Psoas muscle (tissue), 8 donors: ENCODE data around the gene NRF1. TPM values are rescaled to one million over a fixed set of nuclear protein-coding genes. Genes with fewer than 3 reads are reported as not detected.

ENCODE experiments used
- ATAC-seq, 4 donors: fragments of 200-7000 bp; cut with Tn5 transposase; one replicate each; pipeline ENCODE4 v1.9.1; 2020; ENCODE audit warnings: moderate library complexity in 3 of 4, mild to moderate bottlenecking in 2 of 4
- DNase-seq, 2 donors: peaks; one replicate each; pipeline ENCODE4 v3.0.0-alpha.2; 2020
- H3K27ac ChIP-seq: fragments of 200-600 bp; one replicate; pipeline ENCODE4 v1.8.0; 2022
- H3K27me3 ChIP-seq, 3 donors: fragments of 200-600 bp in 1 of 3; one replicate each; pipeline versions ENCODE4 v1.6.1 to v1.8.0; 2013 to 2022; ENCODE audit warnings: low read length in 2 of 3, mild to moderate bottlenecking in 2 of 3, moderate library complexity in 1 of 3; ENCODE audit not compliant: insufficient read depth in 3 of 3
- H3K36me3 ChIP-seq, 2 donors: fragments of 200-600 bp in 1 of 2; one replicate each; pipeline versions ENCODE4 v1.6.1 to v1.8.0; 2013 to 2022; ENCODE audit warnings: low read depth in 1 of 2, mild to moderate bottlenecking in 1 of 2, moderate library complexity in 1 of 2; ENCODE audit not compliant: insufficient read depth in 1 of 2
- H3K4me1 ChIP-seq: fragments of 200-600 bp; one replicate; pipeline ENCODE4 v1.8.0; 2022
- H3K4me3 ChIP-seq: fragments of 200-600 bp; one replicate; pipeline ENCODE4 v1.8.0; 2022; ENCODE audit warnings: mild to moderate bottlenecking
- H3K9me3 ChIP-seq: fragments of 200-600 bp; one replicate; pipeline ENCODE4 v1.8.0; 2022
- WGBS, 3 donors: extraction: QIAGEN DNeasy Blood & Tissue Kit; methylation state at CpG; one replicate each; pipeline versions ENCODE4 v1.1.6 to v1.1.7; 2013; 5-methylcytosine and 5-hydroxymethylcytosine counted together
- intact Hi-C, 2 donors: fragments of 100-400 bp; cut with DNase I; formaldehyde crosslinking; loops; one replicate each; pipeline versions ENCODE4 v1.11.0 to v1.14.2; 2022
- polyA plus RNA-seq, 3 donors: library from polyadenylated mRNA; stranded (reverse); fragments of 200-250 nt; gene quantifications; one replicate each; pipeline ENCODE4 v1.2.3, GENCODE V29; 2013
- total RNA-seq, 4 donors: library from RNA; stranded (reverse); fragmentation: NEBNext Ultra II Directional in 2 of 4; extraction: Animal tissue kit (Norgen Biotek cat#: 25700) in 2 of 4; gene quantifications; one replicate each; pipeline versions ENCODE4 v1.2.1 to v1.2.4, GENCODE V29; 2021 to 2023
- TF ChIP-seq, protein P1 (sequence below): fragments of 200-600 bp; IDR thresholded peaks from one replicate; pipeline ENCODE4 v1.8.0; 2022; ENCODE audit warnings: antibody characterized with exemption
- donor health status: healthy with polysubstance abuse.
- donor health status: DM: no; HTN: no; CAD: no; lungs with moderate emphysema.
- donor health status: Bipolar disorder and iron deficiency.
- donor health status: healthy.
- donor health status: DM: yes; HTN: yes; CAD: no.
- donor health status: DM: no; HTN: no; CAD: no.
- donor health status: DM: no; HTN: no; CAD: no.
- donor health status: DM: yes; HTN: yes; CAD: no.

The NRF1 gene
- total and polyA plus RNA-seq, 7 donors, result 4.4 to 13.7 (median 10.0) TPM

DNA sequence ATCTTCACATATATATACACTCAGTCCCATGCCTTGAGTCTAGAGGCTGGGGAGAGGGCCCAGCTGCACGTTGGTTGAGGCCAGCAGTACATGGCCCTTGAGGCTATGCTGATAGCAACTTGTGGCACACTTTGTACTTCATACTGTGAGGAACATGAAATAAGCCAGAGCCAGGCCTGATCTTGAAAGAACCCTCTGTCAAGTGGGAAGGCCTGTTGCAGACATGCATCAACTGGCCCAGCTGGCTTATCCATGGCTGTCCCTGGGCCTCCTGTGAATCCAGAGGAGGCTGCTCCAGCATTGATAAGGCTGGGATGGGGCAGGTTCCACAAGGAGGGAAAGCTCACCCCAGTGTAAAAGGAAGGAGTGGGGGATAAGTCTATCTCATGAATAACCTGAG is 140.4 kb downstream of the NRF1 start:
- Histone ChIP-seq H3K4me3 (no peak overlapping the region), H3K27me3 (no peaks in the 10 kb centered on the region), H3K9me3 (no peaks in the 10 kb centered on the region), H3K36me3 (peaks cover 0 to 32% of the 10 kb centered on the region in 2 donors), H3K4me1 (no peaks in the 10 kb centered on the region), H3K27ac (no peak overlapping the region)
- DNase-seq (no peak), ATAC-seq (no peak)
- TF ChIP-seq, protein P1, sequence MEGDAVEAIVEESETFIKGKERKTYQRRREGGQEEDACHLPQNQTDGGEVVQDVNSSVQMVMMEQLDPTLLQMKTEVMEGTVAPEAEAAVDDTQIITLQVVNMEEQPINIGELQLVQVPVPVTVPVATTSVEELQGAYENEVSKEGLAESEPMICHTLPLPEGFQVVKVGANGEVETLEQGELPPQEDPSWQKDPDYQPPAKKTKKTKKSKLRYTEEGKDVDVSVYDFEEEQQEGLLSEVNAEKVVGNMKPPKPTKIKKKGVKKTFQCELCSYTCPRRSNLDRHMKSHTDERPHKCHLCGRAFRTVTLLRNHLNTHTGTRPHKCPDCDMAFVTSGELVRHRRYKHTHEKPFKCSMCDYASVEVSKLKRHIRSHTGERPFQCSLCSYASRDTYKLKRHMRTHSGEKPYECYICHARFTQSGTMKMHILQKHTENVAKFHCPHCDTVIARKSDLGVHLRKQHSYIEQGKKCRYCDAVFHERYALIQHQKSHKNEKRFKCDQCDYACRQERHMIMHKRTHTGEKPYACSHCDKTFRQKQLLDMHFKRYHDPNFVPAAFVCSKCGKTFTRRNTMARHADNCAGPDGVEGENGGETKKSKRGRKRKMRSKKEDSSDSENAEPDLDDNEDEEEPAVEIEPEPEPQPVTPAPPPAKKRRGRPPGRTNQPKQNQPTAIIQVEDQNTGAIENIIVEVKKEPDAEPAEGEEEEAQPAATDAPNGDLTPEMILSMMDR, result no peak
- 61 to 86% (median 71%) methylated on average over 1 of the region's 1 CpG for WGBS, 3 donors
- intact Hi-C loops, result no loop called here

DNA sequence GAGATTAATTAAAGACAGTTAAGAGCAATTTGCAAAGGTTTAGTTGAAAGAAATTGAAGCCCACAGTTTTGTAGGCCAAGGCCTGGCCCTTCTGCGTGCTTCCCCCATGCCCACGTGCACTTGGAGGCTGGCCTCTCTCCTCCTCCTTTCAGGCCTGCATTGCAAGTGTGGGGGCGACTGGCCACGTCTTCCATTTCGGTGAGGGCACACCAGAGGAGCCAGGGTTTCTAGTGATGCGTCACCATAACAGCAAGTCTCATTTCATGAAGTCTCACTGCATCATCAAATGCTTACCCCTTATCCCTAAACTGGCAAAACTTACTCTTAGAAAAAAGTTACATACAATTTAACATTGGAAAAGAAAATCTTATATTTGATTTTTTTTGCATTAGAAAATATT is 141.2 kb downstream of the NRF1 start:
- 88 to 93% (median 91%) methylated on average over 6 of the region's 6 CpGs for WGBS, 3 donors
- H3K27ac ChIP-seq, result no peak overlapping the region
- no peaks in the 10 kb centered on the region for H3K9me3 ChIP-seq
- no peaks in the 10 kb centered on the region for H3K4me1 ChIP-seq
- DNase-seq (no peak), ATAC-seq (no peak)
- H3K36me3 ChIP-seq, result peaks cover 0 to 23% of the 10 kb centered on the region in 2 donors
- TF ChIP-seq, protein P1, result no peak
- no peaks in the 10 kb centered on the region for H3K27me3 ChIP-seq
- H3K4me3 ChIP-seq, result no peak overlapping the region
- intact Hi-C loops, result no loop called here

DNA sequence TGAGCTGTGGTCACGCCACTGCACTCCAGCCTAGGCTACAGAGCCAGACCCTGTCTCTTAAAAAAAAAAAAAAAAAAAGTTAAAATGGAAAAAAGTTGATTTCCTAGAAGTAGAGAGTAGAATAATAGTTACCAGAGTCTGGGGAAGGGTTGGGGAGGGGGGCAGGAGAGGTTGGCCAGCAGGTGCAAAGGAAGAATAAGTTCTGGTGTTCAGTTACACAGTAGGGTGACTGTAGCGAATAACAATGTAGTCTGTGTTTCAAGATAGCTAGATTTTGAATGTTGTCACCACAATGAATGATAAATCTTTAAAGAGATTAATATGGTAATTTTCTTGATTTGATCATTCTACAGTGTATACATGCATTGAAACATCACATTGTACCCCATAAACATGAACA is 142.9 kb downstream of the NRF1 start:
- Histone ChIP-seq H3K36me3 (peaks cover 0 to 22% of the 10 kb centered on the region in 2 donors), H3K9me3 (no peaks in the 10 kb centered on the region), H3K4me3 (no peak overlapping the region), H3K27me3 (no peaks in the 10 kb centered on the region), H3K27ac (no peak overlapping the region), H3K4me1 (no peaks in the 10 kb centered on the region)
- ATAC-seq (no peak), DNase-seq (no peak)
- TF ChIP-seq, protein P1, result no peak
- intact Hi-C loops, result no loop called here
- 92 to 100% (median 92%) methylated on average over 2 of the region's 2 CpGs for WGBS, 3 donors

DNA sequence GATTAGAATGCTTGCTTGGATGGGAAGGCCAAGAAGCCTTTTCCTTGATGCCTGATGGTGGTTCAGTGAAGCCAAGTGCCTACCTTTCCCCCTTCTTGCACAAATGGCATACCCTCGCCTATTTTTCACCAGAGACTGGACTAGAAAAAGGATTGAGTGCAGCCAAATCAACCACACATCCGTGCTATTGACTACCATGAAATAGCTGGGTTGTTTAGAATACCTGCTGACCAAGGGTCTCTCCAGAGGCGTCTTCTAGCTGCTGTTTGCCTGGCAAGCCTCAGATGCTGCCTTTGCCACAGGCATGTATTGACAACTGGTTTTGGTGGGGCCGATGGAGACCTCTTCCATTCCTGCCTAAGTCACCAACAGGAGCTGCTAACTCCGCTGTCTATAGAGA is 146.5 kb downstream of the NRF1 start:
- H3K27me3 ChIP-seq, result no peaks in the 10 kb centered on the region
- intact Hi-C loops, result no loop called here
- TF ChIP-seq, protein P1, result no peak
- no peaks in the 10 kb centered on the region for H3K4me1 ChIP-seq
- peaks cover 0 to 16% of the 10 kb centered on the region in 2 donors for H3K36me3 ChIP-seq
- ATAC-seq (no peak), DNase-seq (no peak)
- H3K4me3 ChIP-seq, result no peak overlapping the region
- 92 to 98% (median 94%) methylated on average over 5 of the region's 5 CpGs for WGBS, 3 donors
- H3K9me3 ChIP-seq, result no peaks in the 10 kb centered on the region
- no peak overlapping the region for H3K27ac ChIP-seq

DNA sequence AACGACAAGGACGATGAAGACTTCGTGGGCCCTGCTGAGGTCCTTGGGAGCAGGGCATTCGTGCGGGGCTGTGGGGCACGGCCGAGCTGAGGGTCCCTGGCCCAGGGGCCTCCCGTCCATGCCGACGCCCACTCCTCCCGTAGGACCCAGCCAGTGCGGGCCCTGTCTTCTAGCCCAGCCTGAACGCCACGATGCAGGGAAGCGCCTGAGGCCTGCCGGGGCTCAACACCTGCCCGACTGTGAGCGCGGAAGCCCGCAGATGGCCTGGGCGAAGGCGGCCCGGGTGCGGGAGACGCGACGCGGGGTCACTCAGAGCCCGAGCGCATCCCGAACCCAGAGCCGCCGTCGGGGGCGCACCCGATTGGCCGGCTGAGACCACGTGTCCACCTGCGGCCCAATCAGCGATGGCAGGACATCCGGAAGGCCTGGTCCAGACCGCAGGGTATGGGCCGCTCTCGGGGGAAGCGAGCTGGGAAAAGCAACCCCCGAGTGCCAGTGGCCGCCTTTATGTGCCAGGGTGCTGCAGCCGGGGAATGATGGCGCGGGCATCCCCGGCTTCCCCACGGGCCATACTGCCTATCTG is 151.0 kb downstream of the NRF1 start:
- Histone ChIP-seq H3K4me3 (no peak overlapping the region), H3K9me3 (no peaks in the 10 kb centered on the region), H3K27ac (no peak overlapping the region), H3K4me1 (no peaks in the 10 kb centered on the region), H3K27me3 (no peaks in the 10 kb centered on the region), H3K36me3 (no peaks in the 10 kb centered on the region)
- WGBS, 3 donors, result 91 to 95% (median 93%) methylated on average over 52 of the region's 52 CpGs
- no peak for ATAC-seq
- intact Hi-C loops, result no loop called here
- TF ChIP-seq, protein P1, result no peak
- no peak for DNase-seq
